ENCODE results near the gene IRF9. TPM values are rescaled to one million over a fixed set of nuclear protein-coding genes. Genes with fewer than 3 reads are reported as not detected.
"Not testable (repeated sequence)": the region's sequence is repeated elsewhere in the genome, so short reads cannot be mapped to it uniquely, and the experiment has no call there.

Gene IRF9
- total and polyA plus RNA-seq, 2 donors, result 117 to 167 TPM

GRCh38 chr14:24202538-24202937 is 41.5 kb downstream of the IRF9 start:
- H3K4me1 ChIP-seq (ENCODE audit: control insufficient read depth in 2 of 2, insufficient read depth in 2 of 2, low read length in 2 of 2), result peaks cover 7 to 12% of the 10 kb centered on the region in 2 donors
- not testable (repeated sequence) for H3K9me3 ChIP-seq (ENCODE audit: control insufficient read depth in 2 of 2, insufficient read depth in 1 of 2, low read length in 1 of 2); H3K4me3 ChIP-seq (ENCODE audit: low read length in 2 of 2); DNase-seq (ENCODE audit: low read depth in 6 of 9, low spot score in 9 of 9); H3K27ac ChIP-seq (ENCODE audit: low read depth in 1 of 2, low read length in 1 of 2); H3K27me3 ChIP-seq (ENCODE audit: control insufficient read depth in 2 of 2, insufficient read depth in 1 of 2, low read length in 1 of 2)
- H3K36me3 ChIP-seq (ENCODE audit: control insufficient read depth in 2 of 2, insufficient read depth in 2 of 2, low read length in 1 of 2), result peaks cover 30 to 48% of the 10 kb centered on the region in 2 donors
- 96% methylated on average over 8 of the region's 8 CpGs for WGBS

- H3K4me1 ChIP-seq (ENCODE audit: control insufficient read depth in 2 of 2, insufficient read depth in 2 of 2, low read length in 2 of 2), result peaks cover 12 to 16% of the 10 kb centered on the region in 2 donors
- not testable (repeated sequence) for H3K9me3 ChIP-seq (ENCODE audit: control insufficient read depth in 2 of 2, insufficient read depth in 1 of 2, low read length in 1 of 2); DNase-seq (ENCODE audit: low read depth in 6 of 9, low spot score in 9 of 9); H3K4me3 ChIP-seq (ENCODE audit: low read length in 2 of 2); H3K27me3 ChIP-seq (ENCODE audit: control insufficient read depth in 2 of 2, insufficient read depth in 1 of 2, low read length in 1 of 2); H3K27ac ChIP-seq (ENCODE audit: low read depth in 1 of 2, low read length in 1 of 2)
- H3K36me3 ChIP-seq (ENCODE audit: control insufficient read depth in 2 of 2, insufficient read depth in 2 of 2, low read length in 1 of 2), result peaks cover 37 to 57% of the 10 kb centered on the region in 2 donors
- 98% methylated on average over 16 of the region's 16 CpGs for WGBS
These were observed 42.3 kb downstream of the IRF9 start for GRCh38 chr14:24203249-24203886.

GRCh38 chr14:24204163-24205146 is 43.4 kb downstream of the IRF9 start:
- 98% methylated on average over 7 of the region's 7 CpGs for WGBS
- Histone ChIP-seq H3K9me3 (ENCODE audit: control insufficient read depth in 2 of 2, insufficient read depth in 1 of 2, low read length in 1 of 2) (peaks cover 2 to 6% of the 10 kb centered on the region in 2 donors), H3K36me3 (ENCODE audit: control insufficient read depth in 2 of 2, insufficient read depth in 2 of 2, low read length in 1 of 2) (peaks cover 43 to 64% of the 10 kb centered on the region in 2 donors), H3K27me3 (ENCODE audit: control insufficient read depth in 2 of 2, insufficient read depth in 1 of 2, low read length in 1 of 2) (no peaks in the 10 kb centered on the region), H3K4me3 (ENCODE audit: low read length in 2 of 2) (no peak overlapping the region), H3K27ac (ENCODE audit: low read depth in 1 of 2, low read length in 1 of 2) (no peak overlapping the region), H3K4me1 (ENCODE audit: control insufficient read depth in 2 of 2, insufficient read depth in 2 of 2, low read length in 2 of 2) (peaks cover 12 to 16% of the 10 kb centered on the region in 2 donors)
- DNase-seq (ENCODE audit: low read depth in 6 of 9, low spot score in 9 of 9), result no peak

GRCh38 chr14:24206260-24207103 is 45.4 kb downstream of the IRF9 start:
- Histone ChIP-seq H3K36me3 (ENCODE audit: control insufficient read depth in 2 of 2, insufficient read depth in 2 of 2, low read length in 1 of 2) (peaks cover 59 to 77% of the 10 kb centered on the region in 2 donors), H3K4me1 (ENCODE audit: control insufficient read depth in 2 of 2, insufficient read depth in 2 of 2, low read length in 2 of 2) (peaks cover 12 to 19% of the 10 kb centered on the region in 2 donors), H3K27me3 (ENCODE audit: control insufficient read depth in 2 of 2, insufficient read depth in 1 of 2, low read length in 1 of 2) (no peaks in the 10 kb centered on the region), H3K9me3 (ENCODE audit: control insufficient read depth in 2 of 2, insufficient read depth in 1 of 2, low read length in 1 of 2) (peaks cover 2 to 6% of the 10 kb centered on the region in 2 donors), H3K27ac (ENCODE audit: low read depth in 1 of 2, low read length in 1 of 2) (peak overlapping the region; percentile 66 to 83), H3K4me3 (ENCODE audit: low read length in 2 of 2) (no peak overlapping the region)
- no peak for DNase-seq (ENCODE audit: low read depth in 6 of 9, low spot score in 9 of 9)
- 98% methylated on average over 11 of the region's 11 CpGs for WGBS

GRCh38 chr14:24207104-24207551 is 46.1 kb downstream of the IRF9 start:
- Histone ChIP-seq H3K4me3 (ENCODE audit: low read length in 2 of 2) (no peak overlapping the region), H3K9me3 (ENCODE audit: control insufficient read depth in 2 of 2, insufficient read depth in 1 of 2, low read length in 1 of 2) (peaks cover 0 to 2% of the 10 kb centered on the region in 2 donors), H3K4me1 (ENCODE audit: control insufficient read depth in 2 of 2, insufficient read depth in 2 of 2, low read length in 2 of 2) (peaks cover 14 to 20% of the 10 kb centered on the region in 2 donors), H3K36me3 (ENCODE audit: control insufficient read depth in 2 of 2, insufficient read depth in 2 of 2, low read length in 1 of 2) (peaks cover 54 to 75% of the 10 kb centered on the region in 2 donors), H3K27me3 (ENCODE audit: control insufficient read depth in 2 of 2, insufficient read depth in 1 of 2, low read length in 1 of 2) (no peaks in the 10 kb centered on the region), H3K27ac (ENCODE audit: low read depth in 1 of 2, low read length in 1 of 2) (peak overlapping the region; percentile 66 to 83)
- whole genome bisulfite sequencing, result 52% methylated on average over 5 of the region's 5 CpGs
- DNase-seq (ENCODE audit: low read depth in 6 of 9, low spot score in 9 of 9), result peak in 4 of 9 donors; percentile 15 to 65 (median 54)

GRCh38 chr14:24207625-24208024 is 46.6 kb downstream of the IRF9 start:
- Histone ChIP-seq H3K27ac (ENCODE audit: low read depth in 1 of 2, low read length in 1 of 2) (peak overlapping the region in 1 of 2 donors; percentile 83), H3K4me3 (ENCODE audit: low read length in 2 of 2) (no peak overlapping the region), H3K36me3 (ENCODE audit: control insufficient read depth in 2 of 2, insufficient read depth in 2 of 2, low read length in 1 of 2) (peaks cover 54 to 75% of the 10 kb centered on the region in 2 donors), H3K4me1 (ENCODE audit: control insufficient read depth in 2 of 2, insufficient read depth in 2 of 2, low read length in 2 of 2) (peaks cover 14 to 24% of the 10 kb centered on the region in 2 donors), H3K27me3 (ENCODE audit: control insufficient read depth in 2 of 2, insufficient read depth in 1 of 2, low read length in 1 of 2) (no peaks in the 10 kb centered on the region), H3K9me3 (ENCODE audit: control insufficient read depth in 2 of 2, insufficient read depth in 1 of 2, low read length in 1 of 2) (peaks cover 0 to 1% of the 10 kb centered on the region in 2 donors)
- over 99% methylated on average over 2 of the region's 2 CpGs for WGBS
- DNase-seq (ENCODE audit: low read depth in 6 of 9, low spot score in 9 of 9), result no peak

- WGBS, result 98% methylated on average over 6 of the region's 6 CpGs
- no peak for DNase-seq (ENCODE audit: low read depth in 6 of 9, low spot score in 9 of 9)
- Histone ChIP-seq H3K4me1 (ENCODE audit: control insufficient read depth in 2 of 2, insufficient read depth in 2 of 2, low read length in 2 of 2) (peaks cover 25 to 46% of the 10 kb centered on the region in 2 donors), H3K4me3 (ENCODE audit: low read length in 2 of 2) (no peak overlapping the region), H3K9me3 (ENCODE audit: control insufficient read depth in 2 of 2, insufficient read depth in 1 of 2, low read length in 1 of 2) (no peaks in the 10 kb centered on the region), H3K27ac (ENCODE audit: low read depth in 1 of 2, low read length in 1 of 2) (no peak overlapping the region), H3K27me3 (ENCODE audit: control insufficient read depth in 2 of 2, insufficient read depth in 1 of 2, low read length in 1 of 2) (no peaks in the 10 kb centered on the region), H3K36me3 (ENCODE audit: control insufficient read depth in 2 of 2, insufficient read depth in 2 of 2, low read length in 1 of 2) (peaks cover 40 to 56% of the 10 kb centered on the region in 2 donors)
These were observed 50.2 kb downstream of the IRF9 start for GRCh38 chr14:24211311-24211710.

GRCh38 chr14:24212924-24213865 is 52.1 kb downstream of the IRF9 start, which contains the start of gene CHMP4A:
Gene CHMP4A (minus strand): TSS chr14:24213488. CDS start chr14:24213439, 49 bp downstream.
- Histone ChIP-seq H3K27ac (ENCODE audit: low read depth in 1 of 2, low read length in 1 of 2) (peak within 1 kb of the TSS; percentile 99 to 100), H3K4me3 (ENCODE audit: low read length in 2 of 2) (peak within 1 kb of the TSS; percentile 81 to 89), H3K9me3 (ENCODE audit: control insufficient read depth in 2 of 2, insufficient read depth in 1 of 2, low read length in 1 of 2) (no peaks in the 10 kb centered on the region), H3K36me3 (ENCODE audit: control insufficient read depth in 2 of 2, insufficient read depth in 2 of 2, low read length in 1 of 2) (peaks cover 31 to 47% of the 10 kb centered on the region in 2 donors), H3K27me3 (ENCODE audit: control insufficient read depth in 2 of 2, insufficient read depth in 1 of 2, low read length in 1 of 2) (no peaks in the 10 kb centered on the region), H3K4me1 (ENCODE audit: control insufficient read depth in 2 of 2, insufficient read depth in 2 of 2, low read length in 2 of 2) (peaks cover 13 to 32% of the 10 kb centered on the region in 2 donors)
- peak; percentile 87 to 98 (median 93) for DNase-seq (ENCODE audit: low read depth in 6 of 9, low spot score in 9 of 9)
- under 1% methylated on average over 53 of the region's 53 CpGs for WGBS
